Measurements from ENCODE around the gene SEC61A2. TPM values are rescaled to one million over a fixed set of nuclear protein-coding genes. Genes with fewer than 3 reads are reported as not detected.

The SEC61A2 gene
- total and polyA plus RNA-seq, 2 donors (not counting 1 experiment from before 2014, with no cell fraction given): 10.7 to 20.2 TPM

GRCh38 chr10:12191715-12192114, 62.2 kb downstream of the SEC61A2 start:
- H3K27ac ChIP-seq (ENCODE audit: low read length in 2 of 2): no peak overlapping the region
- H3K9me3 ChIP-seq (ENCODE audit: control extremely low read depth in 1 of 3, control insufficient read depth in 2 of 3, insufficient read depth in 1 of 3, low read length in 2 of 3): no peaks in the 10 kb centered on the region
- TF ChIP-seq EZH2 (IDR thresholded peaks at IDR 0.05; ENCODE audit: borderline replicate concordance, insufficient read depth, low read depth, low read length, poor library complexity, severe bottlenecking) (no peak), CTCF (IDR thresholded peaks at IDR 0.05) (no peak)
- ChIA-PET CTCF (no interaction called here), POLR2A (no interaction called here)
- no peak overlapping the region for H3K27ac Mint-ChIP-seq
- peaks cover 89% of the 10 kb centered on the region for H3K79me2 ChIP-seq (ENCODE audit: control insufficient read depth, insufficient read depth, low read length)
- no peak for ATAC-seq (ENCODE audit: low read depth)
- H3K4me1 ChIP-seq (ENCODE audit: control insufficient read depth in 2 of 2, insufficient read depth in 2 of 2, low read length in 2 of 2): peaks cover 11% of the 10 kb centered on the region in 2 donors
- no peak overlapping the region for H3K4me3 Mint-ChIP-seq
- H3K9ac ChIP-seq (ENCODE audit: low read length): no peak overlapping the region
- H3K27me3 Mint-ChIP-seq: no peaks in the 10 kb centered on the region
- intact Hi-C loops (cut with micrococcal nuclease): no loop called here
- H3K36me3 ChIP-seq (replicated peaks in 1 of 2; ENCODE audit: control extremely low read depth in 1 of 2, control insufficient read depth in 1 of 2, extremely low read depth in 1 of 2, insufficient read depth in 2 of 2, low read length in 1 of 2): peaks cover 0 to 9% of the 10 kb centered on the region in 2 experiments
- H2AFZ ChIP-seq (ENCODE audit: insufficient read depth, low read depth, low read length, poor library complexity, severe bottlenecking): no peak overlapping the region
- H3K9me3 Mint-ChIP-seq (ENCODE audit: insufficient read depth): no peaks in the 10 kb centered on the region
- peaks cover 32% of the 10 kb centered on the region for H3K4me1 Mint-ChIP-seq
- no peak for DNase-seq
- H4K20me1 ChIP-seq (ENCODE audit: control insufficient read depth, insufficient read depth, low read length, poor library complexity, severe bottlenecking): peaks cover 15% of the 10 kb centered on the region
- no peaks in the 10 kb centered on the region for H3K27me3 ChIP-seq (replicated peaks in 1 of 4; ENCODE audit: control extremely low read depth in 1 of 4, control insufficient read depth in 3 of 4, insufficient read depth in 4 of 4, low read length in 3 of 4)
- WGBS (ENCODE audit: insufficient coverage): no CpG with 5 or more reads among the region's 3 CpGs
- no peak overlapping the region for H3K4me2 ChIP-seq (replicated peaks; ENCODE audit: low read depth, low read length, poor library complexity, severe bottlenecking)
- no peak overlapping the region for H3K4me3 ChIP-seq (ENCODE audit: control extremely low read depth in 1 of 5, extremely low read depth in 1 of 5, insufficient read depth in 1 of 5, low read depth in 2 of 5, low read length in 4 of 5)

DNA sequence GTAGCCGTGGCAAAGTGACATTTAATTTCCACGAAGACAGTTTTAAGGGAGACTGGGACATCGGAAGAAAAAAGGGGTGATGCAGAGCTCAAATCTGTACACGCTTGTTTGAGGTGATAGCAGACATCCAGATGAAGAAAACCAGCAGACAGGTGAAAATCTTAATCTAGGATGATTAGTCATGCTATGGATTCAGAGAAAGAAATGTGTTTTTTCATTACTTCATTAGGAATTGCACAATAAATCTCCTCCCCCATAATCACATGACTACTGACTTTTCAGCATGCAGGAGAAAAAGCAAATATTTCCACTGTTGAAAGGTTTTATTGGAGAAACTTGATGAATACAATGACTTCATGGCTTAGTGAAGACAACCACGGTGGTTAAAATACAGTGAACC, 63.7 kb downstream of the SEC61A2 start:
- Histone ChIP-seq H2AFZ (ENCODE audit: insufficient read depth, low read depth, low read length, poor library complexity, severe bottlenecking) (no peak overlapping the region), H3K79me2 (ENCODE audit: control insufficient read depth, insufficient read depth, low read length) (peaks cover 91% of the 10 kb centered on the region), H3K9me3 (ENCODE audit: control extremely low read depth in 1 of 3, control insufficient read depth in 2 of 3, insufficient read depth in 1 of 3, low read length in 2 of 3) (no peaks in the 10 kb centered on the region), H3K36me3 (replicated peaks in 1 of 2; ENCODE audit: control extremely low read depth in 1 of 2, control insufficient read depth in 1 of 2, extremely low read depth in 1 of 2, insufficient read depth in 2 of 2, low read length in 1 of 2) (peaks cover 0 to 2% of the 10 kb centered on the region in 2 experiments), H3K4me2 (replicated peaks; ENCODE audit: low read depth, low read length, poor library complexity, severe bottlenecking) (no peak overlapping the region), H3K4me3 (ENCODE audit: control extremely low read depth in 1 of 5, extremely low read depth in 1 of 5, insufficient read depth in 1 of 5, low read depth in 2 of 5, low read length in 4 of 5) (no peak overlapping the region), H3K27ac (ENCODE audit: low read length in 2 of 2) (no peak overlapping the region), H4K20me1 (ENCODE audit: control insufficient read depth, insufficient read depth, low read length, poor library complexity, severe bottlenecking) (peaks cover 16% of the 10 kb centered on the region), H3K4me1 (ENCODE audit: control insufficient read depth in 2 of 2, insufficient read depth in 2 of 2, low read length in 2 of 2) (peaks cover 17 to 22% of the 10 kb centered on the region in 2 donors), H3K9ac (ENCODE audit: low read length) (no peak overlapping the region), H3K27me3 (replicated peaks in 1 of 4; ENCODE audit: control extremely low read depth in 1 of 4, control insufficient read depth in 3 of 4, insufficient read depth in 4 of 4, low read length in 3 of 4) (no peaks in the 10 kb centered on the region)
- no peak overlapping the region for H3K27ac Mint-ChIP-seq
- H3K27me3 Mint-ChIP-seq: no peaks in the 10 kb centered on the region
- DNase-seq (no peak), ATAC-seq (ENCODE audit: low read depth) (no peak)
- intact Hi-C loops (cut with micrococcal nuclease): no loop called here
- CTCF ChIA-PET: interaction anchor here (1.7 kb wide), 1 partner anchor 21 kb away, joined by 5 read pairs; no protein-coding TSS in a partner anchor
- H3K4me1 Mint-ChIP-seq: peaks cover 39% of the 10 kb centered on the region
- 97% methylated on average over 4 of the region's 5 CpGs for WGBS (ENCODE audit: insufficient coverage)
- TF ChIP-seq CTCF (IDR thresholded peaks at IDR 0.05) (no peak), EZH2 (IDR thresholded peaks at IDR 0.05; ENCODE audit: borderline replicate concordance, insufficient read depth, low read depth, low read length, poor library complexity, severe bottlenecking) (no peak)
- peak overlapping the region; percentile 5 for H3K4me3 Mint-ChIP-seq
- POLR2A ChIA-PET: no interaction called here
- no peaks in the 10 kb centered on the region for H3K9me3 Mint-ChIP-seq (ENCODE audit: insufficient read depth)

Data from B cell (primary cell).